HCT116 (cell line): ENCODE results near the gene KLHL10. TPM values are rescaled to one million over a fixed set of nuclear protein-coding genes. Genes with fewer than 3 reads are reported as not detected.

ENCODE experiments used
- ATAC-seq: fragments of 200-7000 bp; cut with Tn5 transposase; 2 replicates; pipeline ENCODE4 v1.9.1; 2020; ENCODE audit warnings: mild to moderate bottlenecking, moderate library complexity
- BruUV-seq: library from RNA; stranded (reverse); fragments of 400-500 nt; replicated peaks from 2 replicates; lab custom pipeline; 2021; lab: Mats Ljungman, UMichigan
- CTCF ChIA-PET: fragments of 300-600 bp; sonication (Branson Sonifier 250); formaldehyde crosslinking; loops from one replicate; lab custom pipeline; 2021; ENCODE audit warnings: antibody characterized with exemption; lab: Charles Lee
- POLR2A ChIA-PET: fragments of 300-600, 350-600 bp; sonication (Branson Sonifier 250); formaldehyde crosslinking; loops from one replicate; lab custom pipeline; 2021; ENCODE audit warnings: antibody characterized with exemption; lab: Charles Lee
- RAD21 ChIA-PET, 2 experiments: fragments of 300-600 bp; sonication (Branson Sonifier 250); formaldehyde crosslinking; loops; one replicate each; lab custom pipeline; 2023; ENCODE audit warnings: low total read pairs in 2 of 2; ENCODE audit not compliant: uncharacterized antibody in 2 of 2, unreplicated experiment in 2 of 2, low non-redundant PET in 1 of 2; lab: Charles Lee
- DNase-seq: peaks from one replicate; pipeline ENCODE4 v3.0.0-alpha.2; 2010; ENCODE audit warnings: low read depth, low spot score
- H2AFZ ChIP-seq: fragments of 200-600 bp; shearing (Covaris generic), sonication (generic); 2 replicates; pipeline ENCODE4 v1.6.1; 2017; ENCODE audit warnings: low read depth, mixed run types, mixed read lengths, antibody characterized with exemption, low read length; ENCODE audit not compliant: poor library complexity, severe bottlenecking
- H3K27ac ChIP-seq: 2 replicates; pipeline ENCODE4 v1.5.1; 2012; ENCODE audit warnings: low read depth, low read length
- H3K27me3 ChIP-seq: fragments of 200-600 bp; sonication (generic); 2 replicates; pipeline ENCODE4 v1.6.1; 2016; ENCODE audit warnings: mixed run types, low read length, mixed read lengths; ENCODE audit not compliant: insufficient read depth
- H3K36me3 ChIP-seq, 2 experiments: fragments of 200-500 bp in 1 of 2; fragments of 200-600 bp in 1 of 2; sonication (Bioruptor generic) in 1 of 2; sonication (generic) in 1 of 2; 2 replicates each; pipeline versions ENCODE4 v1.5.1 to v1.6.1; 2014 to 2016; ENCODE audit warnings: low read length in 2 of 2, inconsistent platforms in 1 of 2, mixed read lengths in 1 of 2, mixed run types in 1 of 2; ENCODE audit not compliant: insufficient read depth in 2 of 2, control insufficient read depth in 1 of 2
- H3K4me1 ChIP-seq, 2 experiments: fragments of 200-600 bp in 1 of 2; sonication (generic) in 1 of 2; 2 replicates each; pipeline versions ENCODE4 v1.5.1 to v1.6.1; 2012 to 2017; ENCODE audit warnings: low read length in 2 of 2, inconsistent platforms in 1 of 2, mild to moderate bottlenecking in 1 of 2, mixed read lengths in 1 of 2, mixed run types in 1 of 2, moderate library complexity in 1 of 2; ENCODE audit not compliant: insufficient read depth in 2 of 2, control insufficient read depth in 1 of 2
- H3K4me2 ChIP-seq: fragments of 200-600 bp; sonication (generic); 2 replicates; pipeline ENCODE4 v1.6.1; 2017; ENCODE audit warnings: mixed run types, low read length, mixed read lengths
- H3K4me3 ChIP-seq, 2 experiments: fragments of 200-600 bp in 1 of 2; sonication (generic) in 1 of 2; replicated peaks in 1 of 2; 2 replicates each; pipeline ENCODE4 v1.5.1; 2011 to 2016; ENCODE audit warnings: low read length in 2 of 2, control low read depth in 1 of 2, low read depth in 1 of 2, mild to moderate bottlenecking in 1 of 2, mixed read lengths in 1 of 2, mixed run types in 1 of 2
- H3K79me2 ChIP-seq: fragments of 200-600 bp; sonication (generic); 2 replicates; pipeline ENCODE4 v1.6.1; 2017; ENCODE audit warnings: mild to moderate bottlenecking, mixed run types, low read length, moderate library complexity, mixed read lengths; ENCODE audit not compliant: insufficient read depth
- H3K9ac ChIP-seq: fragments of 200-600 bp; sonication (generic); 2 replicates; pipeline ENCODE4 v1.6.1; 2016; ENCODE audit warnings: low read length, mixed read lengths
- H3K9me2 ChIP-seq: fragments of 200-600 bp; sonication (generic), shearing (Covaris generic); 2 replicates; pipeline ENCODE4 v1.6.1; 2017; ENCODE audit warnings: mixed run types, mild to moderate bottlenecking, moderate library complexity; ENCODE audit not compliant: insufficient read depth
- H3K9me3 ChIP-seq, 2 experiments: fragments of 200-500 bp in 1 of 2; fragments of 200-600 bp in 1 of 2; sonication (Bioruptor generic) in 1 of 2; sonication (generic) in 1 of 2; 2 replicates each; pipeline ENCODE4 v1.6.1; 2014 to 2017; ENCODE audit warnings: low read length in 2 of 2, mixed read lengths in 2 of 2, inconsistent platforms in 1 of 2, low read depth in 1 of 2, mild to moderate bottlenecking in 1 of 2, mixed run types in 1 of 2, moderate library complexity in 1 of 2; ENCODE audit not compliant: control insufficient read depth in 1 of 2, insufficient read depth in 1 of 2
- H4K20me1 ChIP-seq: fragments of 200-600 bp; sonication (generic), shearing (Covaris generic); 2 replicates; pipeline ENCODE4 v1.6.1; 2017; ENCODE audit warnings: mixed run types, mild to moderate bottlenecking, moderate library complexity; ENCODE audit not compliant: insufficient read depth
- CBX3 ChIP-seq: IDR thresholded peaks from 2 replicates; pipeline ENCODE4 v1.6.1; 2012; ENCODE audit warnings: low read depth
- ELF1 ChIP-seq: IDR thresholded peaks from 2 replicates; pipeline ENCODE4 v1.6.1; 2012; ENCODE audit warnings: low read depth, borderline replicate concordance
- EZH2phosphoT487 ChIP-seq: fragments of 200-600 bp; IDR thresholded peaks from 2 replicates; pipeline ENCODE4 v1.6.1; 2018; ENCODE audit warnings: antibody characterized with exemption, borderline replicate concordance
- FOSL1 ChIP-seq: IDR thresholded peaks from 2 replicates; pipeline ENCODE4 v1.6.1; 2012; ENCODE audit warnings: low read depth
- POLR2A ChIP-seq: IDR thresholded peaks from 2 replicates; pipeline ENCODE4 v1.7.0; 2011; ENCODE audit warnings: borderline replicate concordance; ENCODE audit not compliant: insufficient read depth, insufficient read length; ENCODE audit errors: extremely low read depth
- SP1 ChIP-seq: IDR thresholded peaks from 2 replicates; pipeline ENCODE4 v1.6.1; 2012; ENCODE audit warnings: low read depth
- SRF ChIP-seq: IDR thresholded peaks from 2 replicates; pipeline ENCODE4 v1.6.1; 2012; ENCODE audit warnings: low read depth
- TCF7L2 ChIP-seq: IDR thresholded peaks from 2 replicates; pipeline ENCODE4 v1.7.0; 2011; ENCODE audit warnings: borderline replicate concordance, inconsistent platforms; ENCODE audit not compliant: insufficient read depth, insufficient read length; ENCODE audit errors: extremely low read depth
- YY1 ChIP-seq: IDR thresholded peaks from 2 replicates; pipeline ENCODE4 v1.6.1; 2011; ENCODE audit warnings: low read length, low read depth, moderate library complexity, mild to moderate bottlenecking; ENCODE audit not compliant: insufficient replicate concordance; ENCODE audit errors: extremely low read depth
- intact Hi-C: fragments of 100-400 bp; cut with micrococcal nuclease; formaldehyde crosslinking; loops from 2 replicates; pipeline ENCODE4 v1.10.0; 2022
- total RNA-seq: library from RNA; stranded (reverse); gene quantifications from one replicate; pipeline ENCODE4 v1.2.1, GENCODE V29; 2021; ENCODE audit not compliant: unreplicated experiment
- TF ChIP-seq, protein P1 (sequence below): IDR thresholded peaks from 2 replicates; pipeline ENCODE4 v1.6.1; 2012

Gene KLHL10
- total RNA-seq, 1 experiment from 2014 or later = not detected

DNA sequence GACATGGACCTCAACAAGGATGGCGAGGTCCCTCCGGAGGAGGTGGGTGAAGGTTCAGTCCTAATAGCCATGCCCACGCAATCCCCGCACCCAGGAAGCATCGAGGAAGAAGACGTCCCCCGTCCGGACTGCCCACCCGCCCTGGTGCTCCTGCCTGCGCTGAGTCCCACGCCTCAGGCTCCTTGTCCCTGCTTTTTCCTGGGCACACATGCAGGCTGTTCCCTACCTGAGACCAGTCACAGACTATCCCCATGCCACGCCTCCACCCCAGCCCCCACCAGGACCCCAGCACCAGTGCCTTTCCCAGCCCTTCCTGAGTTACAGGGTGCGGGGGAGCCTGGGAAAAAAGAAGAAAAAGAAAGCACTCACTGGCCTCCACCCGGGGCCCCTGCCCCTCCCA is 15.8 kb upstream of the KLHL10 start:
- no TSS peak for BruUV-seq
- POLR2A ChIA-PET = interaction anchor here (1.1 kb wide), 1 partner anchor 20 kb away, joined by 3 read pairs; no protein-coding TSS in a partner anchor
- Histone ChIP-seq H3K9me2 (no peaks in the 10 kb centered on the region), H2AFZ (no peak overlapping the region), H3K79me2 (no peaks in the 10 kb centered on the region), H3K9ac (no peak overlapping the region), H3K4me2 (no peak overlapping the region), H3K36me3 (peaks cover 0 to 6% of the 10 kb centered on the region in 2 experiments; a peak in 2 of 4 replicates), H3K9me3 (no peaks in the 10 kb centered on the region), H3K4me1 (no peaks in the 10 kb centered on the region), H4K20me1 (no peaks in the 10 kb centered on the region), H3K27me3 (no peaks in the 10 kb centered on the region), H3K4me3 (no peak overlapping the region), H3K27ac (no peak overlapping the region)
- RAD21 ChIA-PET = no interaction called here
- DNase-seq = no peak
- CTCF ChIA-PET = no interaction called here
- TF ChIP-seq CBX3 (no peak), YY1 (no peak), SP1 (no peak), EZH2phosphoT487 (no peak), TCF7L2 (no peak), ELF1 (no peak), POLR2A (no peak), FOSL1 (no peak), SRF (no peak)
- TF ChIP-seq, protein P1, sequence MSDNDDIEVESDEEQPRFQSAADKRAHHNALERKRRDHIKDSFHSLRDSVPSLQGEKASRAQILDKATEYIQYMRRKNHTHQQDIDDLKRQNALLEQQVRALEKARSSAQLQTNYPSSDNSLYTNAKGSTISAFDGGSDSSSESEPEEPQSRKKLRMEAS = no peak
- ATAC-seq = no peak; the same call in 1 of the 2 replicates
- intact Hi-C loops = no loop called here
